ENCODE data around the gene SPACA9. TPM values are rescaled to one million over a fixed set of nuclear protein-coding genes. Genes with fewer than 3 reads are reported as not detected.

The SPACA9 gene
- total RNA-seq, 1 donor from 2014 or later = 3.1 TPM

Other genes starting within 250 kb of the SPACA9 start
- gene DDX31, start 208.9 kb upstream of the SPACA9 start, total RNA-seq (ENCODE audit: insufficient read depth, low replicate concordance) = 15.4 TPM
- gene GTF3C4, start 208.4 kb upstream of the SPACA9 start, total RNA-seq (ENCODE audit: insufficient read depth, low replicate concordance) = 10.6 TPM
- gene AK8, start 614 bp upstream of the SPACA9 start, total RNA-seq (ENCODE audit: insufficient read depth, low replicate concordance) = 0.48 TPM
- gene TSC1, start 65.7 kb downstream of the SPACA9 start, total RNA-seq (ENCODE audit: insufficient read depth, low replicate concordance) = 36.4 TPM
- 0.48 TPM for gene GFI1B, start 99.8 kb downstream of the SPACA9 start, total RNA-seq (ENCODE audit: insufficient read depth, low replicate concordance)
- gene GTF3C5, start 152.1 kb downstream of the SPACA9 start, total RNA-seq (ENCODE audit: insufficient read depth, low replicate concordance) = 15.4 TPM
- not detected for gene CEL, start 183.1 kb downstream of the SPACA9 start, total RNA-seq (ENCODE audit: insufficient read depth, low replicate concordance)
- gene RALGDS, start 242.3 kb downstream of the SPACA9 start, total RNA-seq (ENCODE audit: insufficient read depth, low replicate concordance) = 21.9 TPM

All from umbilical cord (tissue), 1 donor.